H9 (cell line): ENCODE results near the gene KIF1A. TPM values are rescaled to one million over a fixed set of nuclear protein-coding genes. Genes with fewer than 3 reads are reported as not detected.
A peak's percentile ranks its signal among the peaks of the same experiment; 100 is the strongest.

ENCODE experiments used
- DNase-seq: peaks from one replicate; pipeline ENCODE4 v3.0.0-alpha.2; 2017
- H2AFZ ChIP-seq: one replicate; pipeline ENCODE4 v1.6.1; 2013; ENCODE audit warnings: mild to moderate bottlenecking, low read length, control low read depth, moderate library complexity
- H2AK5ac ChIP-seq: 2 replicates; pipeline ENCODE4 v1.6.1; 2013; ENCODE audit warnings: low read length, control low read depth, mixed read lengths; ENCODE audit not compliant: insufficient read length
- H2BK120ac ChIP-seq: one replicate; pipeline ENCODE4 v1.6.1; 2013; ENCODE audit warnings: low read depth, mild to moderate bottlenecking, low read length, control low read depth, inconsistent platforms; ENCODE audit not compliant: poor library complexity, severe bottlenecking
- H2BK12ac ChIP-seq: 2 replicates; pipeline ENCODE4 v1.6.1; 2013; ENCODE audit warnings: low read length, control low read depth, mixed read lengths, low read depth; ENCODE audit not compliant: insufficient read length
- H2BK15ac ChIP-seq: 2 replicates; pipeline ENCODE4 v1.6.1; 2013; ENCODE audit warnings: low read depth, low read length, control low read depth
- H2BK20ac ChIP-seq: one replicate; pipeline ENCODE4 v1.6.1; 2013; ENCODE audit warnings: low read depth, mild to moderate bottlenecking, low read length, control low read depth, inconsistent platforms; ENCODE audit not compliant: poor library complexity, severe bottlenecking
- H2BK5ac ChIP-seq: 2 replicates; pipeline ENCODE4 v1.6.1; 2013; ENCODE audit warnings: low read length, control low read depth, mixed read lengths; ENCODE audit not compliant: insufficient read length
- H3K14ac ChIP-seq: 2 replicates; pipeline ENCODE4 v1.6.1; 2013; ENCODE audit warnings: low read length, control low read depth; ENCODE audit not compliant: insufficient read depth
- H3K18ac ChIP-seq: 2 replicates; pipeline ENCODE4 v1.6.1; 2013; ENCODE audit warnings: low read depth, mild to moderate bottlenecking, mixed read lengths, low read length, control low read depth; ENCODE audit not compliant: insufficient read length
- H3K23ac ChIP-seq: 2 replicates; pipeline ENCODE4 v1.6.1; 2013; ENCODE audit warnings: low read length, control low read depth, mixed read lengths, low read depth; ENCODE audit not compliant: insufficient read length
- H3K23me2 ChIP-seq: 2 replicates; pipeline ENCODE4 v1.6.1; 2013; ENCODE audit warnings: low read depth, mild to moderate bottlenecking, mixed read lengths, low read length, control low read depth; ENCODE audit not compliant: insufficient read length, poor library complexity, severe bottlenecking
- H3K27ac ChIP-seq: 2 replicates; pipeline ENCODE4 v1.5.1; 2013; ENCODE audit warnings: low read length, control low read depth, mixed read lengths, low read depth; ENCODE audit not compliant: insufficient read length
- H3K27me3 ChIP-seq: 2 replicates; pipeline ENCODE4 v1.6.1; 2013; ENCODE audit warnings: low read length, control low read depth, inconsistent platforms; ENCODE audit not compliant: insufficient read depth
- H3K4ac ChIP-seq: 2 replicates; pipeline ENCODE4 v1.6.1; 2013; ENCODE audit warnings: low read depth, mild to moderate bottlenecking, control low read depth, inconsistent platforms, low read length, moderate library complexity
- H3K4me1 ChIP-seq: 2 replicates; pipeline ENCODE4 v1.6.1; 2013; ENCODE audit warnings: low read length, control low read depth, inconsistent platforms; ENCODE audit not compliant: insufficient read depth
- H3K4me2 ChIP-seq: 2 replicates; pipeline ENCODE4 v1.6.1; 2013; ENCODE audit warnings: low read length, control low read depth, mixed read lengths; ENCODE audit not compliant: insufficient read length, insufficient read depth
- H3K56ac ChIP-seq: 2 replicates; pipeline ENCODE4 v1.6.1; 2013; ENCODE audit warnings: low read depth, mild to moderate bottlenecking, mixed read lengths, low read length, control low read depth; ENCODE audit not compliant: insufficient read length
- H3K79me1 ChIP-seq: 2 replicates; pipeline ENCODE4 v1.6.1; 2013; ENCODE audit warnings: low read depth, mild to moderate bottlenecking, moderate library complexity, low read length, control low read depth, inconsistent platforms; ENCODE audit not compliant: insufficient read depth, poor library complexity, severe bottlenecking
- H3K79me2 ChIP-seq: 2 replicates; pipeline ENCODE4 v1.6.1; 2013; ENCODE audit warnings: low read length, control low read depth, inconsistent platforms; ENCODE audit not compliant: insufficient read depth
- H3K9ac ChIP-seq: 2 replicates; pipeline ENCODE4 v1.6.1; 2013; ENCODE audit warnings: low read length, control low read depth, mixed read lengths; ENCODE audit not compliant: insufficient read length; ENCODE audit errors: extremely low read depth
- H3K9me3 ChIP-seq: one replicate; pipeline ENCODE4 v1.6.1; 2013; ENCODE audit warnings: low read depth, low read length, inconsistent platforms; ENCODE audit not compliant: control insufficient read depth
- H3T11ph ChIP-seq: one replicate; pipeline ENCODE4 v1.6.1; 2013; ENCODE audit warnings: mild to moderate bottlenecking, low read length, control low read depth, inconsistent platforms
- H4K20me1 ChIP-seq: one replicate; pipeline ENCODE4 v1.6.1; 2013; ENCODE audit not compliant: control insufficient read depth, insufficient read length, insufficient read depth
- H4K5ac ChIP-seq: 2 replicates; pipeline ENCODE4 v1.6.1; 2013; ENCODE audit warnings: low read depth, mild to moderate bottlenecking, mixed read lengths, low read length, control low read depth; ENCODE audit not compliant: insufficient read length
- H4K8ac ChIP-seq: replicated peaks from 2 replicates; pipeline ENCODE4 v1.6.1; 2013; ENCODE audit warnings: low read length, control low read depth, mixed read lengths, low read depth; ENCODE audit not compliant: insufficient read length
- H4K91ac ChIP-seq: 2 replicates; pipeline ENCODE4 v1.6.1; 2013; ENCODE audit warnings: low read depth, mild to moderate bottlenecking, moderate library complexity, mixed read lengths, low read length, control low read depth; ENCODE audit not compliant: insufficient read length
- H3K27ac Mint-ChIP-seq, 3 experiments: 2 replicates in 2 of 3; 3 replicates in 1 of 3; pipeline ENCODE4 v1.8.0; 2020 to 2021; ENCODE audit warnings: mixed read lengths in 3 of 3, mild to moderate bottlenecking in 1 of 3, moderate library complexity in 1 of 3
- H3K27me3 Mint-ChIP-seq: 2 replicates; pipeline ENCODE4 v1.8.0; 2021; ENCODE audit warnings: low read depth, mild to moderate bottlenecking, moderate library complexity, mixed read lengths
- H3K36me3 Mint-ChIP-seq, 3 experiments: 2 replicates in 2 of 3; 3 replicates in 1 of 3; pipeline ENCODE4 v1.8.0; 2020 to 2021; ENCODE audit warnings: low read depth in 3 of 3, mixed read lengths in 3 of 3; ENCODE audit not compliant: insufficient read depth in 1 of 3
- H3K4me1 Mint-ChIP-seq, 2 experiments: 2 replicates each; pipeline ENCODE4 v1.8.0; 2020; ENCODE audit warnings: mixed read lengths in 2 of 2
- H3K4me3 Mint-ChIP-seq, 2 experiments: 2 replicates in 1 of 2; 3 replicates in 1 of 2; pipeline ENCODE4 v1.8.0; 2020 to 2021; ENCODE audit warnings: mild to moderate bottlenecking in 2 of 2, mixed read lengths in 2 of 2, moderate library complexity in 1 of 2
- H3K9me3 Mint-ChIP-seq, 2 experiments: 2 replicates in 1 of 2; 3 replicates in 1 of 2; pipeline ENCODE4 v1.8.0; 2020; ENCODE audit warnings: mild to moderate bottlenecking in 2 of 2, mixed read lengths in 2 of 2, moderate library complexity in 1 of 2
- CTCF ChIP-seq: fragments of 200-600 bp; sonication (generic); conservative IDR thresholded peaks from 3 replicates; pipeline ENCODE4 v1.8.0; 2021; ENCODE audit warnings: antibody characterized with exemption, mild to moderate bottlenecking
- WGBS: extraction: QIAGEN DNeasy Blood & Tissue Kit; methylation state at CpG from one replicate; pipeline ENCODE4 v1.1.7; 2013; ENCODE audit warnings: missing lambda C conversion rate, low lambda C conversion rate, mixed read lengths; ENCODE audit not compliant: insufficient read length; ENCODE audit errors: extremely low coverage; 5-methylcytosine and 5-hydroxymethylcytosine counted together
- total RNA-seq: library from RNA; stranded (reverse); gene quantifications from 2 replicates; pipeline ENCODE4 v1.2.1, GENCODE V29; 2021

KIF1A gene
- total RNA-seq, 1 experiment from 2014 or later = 204 TPM

- no CpG with 5 or more reads among the region's 17 CpGs for WGBS
- H3K27me3 ChIP-seq = no peaks in the 10 kb centered on the region
- H4K5ac ChIP-seq = no peak overlapping the region
- H3K4ac ChIP-seq = no peak overlapping the region
- no peak overlapping the region for H3K18ac ChIP-seq
- TF ChIP-seq CTCF = no peak
- Mint-ChIP-seq H3K27ac (no peak overlapping the region), H3K27me3 (peaks cover 2% of the 10 kb centered on the region), H3K4me1 (peaks cover 10 to 25% of the 10 kb centered on the region in 2 experiments), H3K9me3 (peaks cover 17 to 25% of the 10 kb centered on the region in 2 experiments), H3K36me3 (peaks cover 57 to 74% (median 66%) of the 10 kb centered on the region in 3 experiments), H3K4me3 (no peak overlapping the region)
- no peak overlapping the region for H2AK5ac ChIP-seq
- peaks cover 14% of the 10 kb centered on the region for H3K79me1 ChIP-seq
- H3K14ac ChIP-seq = no peak overlapping the region
- peaks cover 4% of the 10 kb centered on the region for H3K23me2 ChIP-seq
- no peak overlapping the region for H3K27ac ChIP-seq
- H4K20me1 ChIP-seq = peaks cover 5% of the 10 kb centered on the region
- H4K91ac ChIP-seq = no peak overlapping the region
- no peak overlapping the region for H3T11ph ChIP-seq
- H4K8ac ChIP-seq = no peak overlapping the region
- no peak overlapping the region for H2BK120ac ChIP-seq
- H2BK12ac ChIP-seq = no peak overlapping the region
- H3K23ac ChIP-seq = no peak overlapping the region
- H3K4me1 ChIP-seq = peaks cover 3% of the 10 kb centered on the region; the same call in 1 of the 2 replicates
- H2BK20ac ChIP-seq = no peak overlapping the region
- H2AFZ ChIP-seq = no peak overlapping the region
- no peak overlapping the region for H3K56ac ChIP-seq
- no peaks in the 10 kb centered on the region for H3K9me3 ChIP-seq
- no peak overlapping the region for H2BK5ac ChIP-seq
- H2BK15ac ChIP-seq = no peak overlapping the region
- no peak overlapping the region for H3K4me2 ChIP-seq
- DNase-seq = peak; percentile 19
- peaks cover 76% of the 10 kb centered on the region for H3K79me2 ChIP-seq
- H3K9ac ChIP-seq = no peak overlapping the region
Measured at GRCh38 chr2:240813231-240813921, 6.6 kb downstream of the KIF1A start.
